Activated T-cell treated with anti-CD3 and anti-CD28 coated beads for 1 hour (primary cell): ENCODE data around the gene FGF18.
"Not testable (repeated sequence)": the region's sequence is repeated elsewhere in the genome, so short reads cannot be mapped to it uniquely, and the experiment has no call there.

Source experiments
- DNase-seq: peaks from one replicate; pipeline ENCODE4 v3.0.0-alpha.2; 2020; ENCODE audit warnings: low read depth

The FGF18 gene

GRCh38 chr5:171418982-171419687, at the start of gene FGF18:
TSS of gene FGF18 (plus strand) at chr5:171419647. CDS start at chr5:171420200, 553 bp downstream.
- DNase-seq, result no peak

GRCh38 chr5:171369898-171370297, 49.5 kb upstream of the FGF18 start:
- DNase-seq, result no peak

DNA sequence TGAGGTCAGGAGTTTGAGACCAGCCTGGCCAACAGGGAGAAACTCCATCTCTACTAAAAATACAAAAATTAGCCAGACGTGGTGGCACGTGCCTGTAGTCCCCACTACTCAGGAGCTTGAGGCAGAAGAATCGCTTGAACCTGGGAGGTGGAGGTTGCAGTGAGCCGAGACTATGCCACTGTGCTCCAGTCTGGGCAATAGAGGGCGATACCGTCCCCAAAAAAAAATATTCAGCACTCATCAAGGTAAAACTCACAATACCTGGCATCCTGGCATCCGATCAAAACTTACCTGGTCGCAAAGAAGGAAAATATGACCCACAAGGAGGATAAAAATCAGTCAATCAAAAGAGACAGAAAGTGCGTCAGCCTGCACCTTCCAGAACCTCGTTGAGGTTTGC, 48.6 kb upstream of the FGF18 start:
- not testable (repeated sequence) for DNase-seq

DNA sequence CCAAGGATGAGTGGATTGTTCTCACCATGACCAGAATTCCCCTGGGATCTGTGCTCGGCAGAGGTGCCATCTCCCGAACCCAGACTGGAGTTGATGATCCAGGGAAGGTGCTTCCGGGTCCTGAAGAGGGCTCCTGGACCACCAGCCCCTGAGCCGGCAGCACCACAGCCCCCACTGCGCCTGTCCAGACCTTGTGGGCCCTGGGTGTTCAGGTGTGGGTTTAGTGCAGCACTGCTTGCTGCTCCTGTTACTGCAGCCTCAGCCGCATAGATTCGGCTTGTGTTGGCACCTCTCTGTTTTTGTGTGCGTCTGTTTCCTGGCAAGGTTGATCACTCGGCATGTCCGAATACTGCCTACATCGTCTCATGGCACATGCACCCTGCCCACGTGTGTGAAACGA, 48.1 kb upstream of the FGF18 start:
- DNase-seq, result no peak

DNA sequence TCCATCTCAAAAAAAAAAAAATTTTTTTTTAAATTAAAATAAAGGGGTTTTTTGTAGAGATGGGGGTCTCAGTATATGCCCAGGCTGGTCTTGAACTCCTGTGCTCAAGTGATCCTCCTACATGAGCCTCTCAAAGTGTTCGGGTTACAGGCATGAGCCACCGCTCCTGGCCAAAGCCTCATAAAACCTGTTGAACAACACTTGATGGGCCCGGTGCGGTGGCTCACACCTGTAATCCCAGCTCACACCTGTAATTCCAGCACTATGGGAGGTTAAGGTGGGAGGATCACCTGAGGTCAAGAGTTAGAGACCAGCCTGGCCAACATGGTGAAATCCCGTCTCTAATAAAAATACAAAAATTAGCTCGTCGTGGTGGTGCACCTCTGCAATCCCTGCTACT, 39.5 kb upstream of the FGF18 start:
- DNase-seq, result no peak

- not testable (repeated sequence) for DNase-seq
Measured at GRCh38 chr5:171384416-171384815, 35.0 kb upstream of the FGF18 start.

DNA sequence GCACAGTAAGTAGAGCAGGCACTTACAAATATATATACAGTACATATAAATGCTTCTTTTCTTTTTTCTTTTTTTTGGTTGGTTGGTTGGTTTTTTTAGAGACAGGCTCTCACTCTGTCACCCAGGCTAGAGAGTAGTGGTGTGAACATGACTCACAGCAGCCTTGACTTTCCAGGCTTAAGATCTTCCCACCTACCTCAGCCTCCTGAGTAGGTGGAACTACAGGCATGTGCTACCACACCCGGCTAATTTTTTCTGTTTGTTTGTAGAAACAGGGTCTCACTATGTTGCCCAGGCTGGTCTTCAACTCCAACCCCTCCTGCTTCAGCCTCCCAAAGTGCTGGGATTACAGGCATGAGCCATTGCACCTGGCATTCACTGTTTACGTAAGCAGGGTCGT, 34.4 kb upstream of the FGF18 start:
- not testable (repeated sequence) for DNase-seq

- DNase-seq, result no peak
Measured at GRCh38 chr5:171386006-171386671, 33.3 kb upstream of the FGF18 start.

- no peak for DNase-seq
Measured at GRCh38 chr5:171386861-171387344, 32.5 kb upstream of the FGF18 start.

DNA sequence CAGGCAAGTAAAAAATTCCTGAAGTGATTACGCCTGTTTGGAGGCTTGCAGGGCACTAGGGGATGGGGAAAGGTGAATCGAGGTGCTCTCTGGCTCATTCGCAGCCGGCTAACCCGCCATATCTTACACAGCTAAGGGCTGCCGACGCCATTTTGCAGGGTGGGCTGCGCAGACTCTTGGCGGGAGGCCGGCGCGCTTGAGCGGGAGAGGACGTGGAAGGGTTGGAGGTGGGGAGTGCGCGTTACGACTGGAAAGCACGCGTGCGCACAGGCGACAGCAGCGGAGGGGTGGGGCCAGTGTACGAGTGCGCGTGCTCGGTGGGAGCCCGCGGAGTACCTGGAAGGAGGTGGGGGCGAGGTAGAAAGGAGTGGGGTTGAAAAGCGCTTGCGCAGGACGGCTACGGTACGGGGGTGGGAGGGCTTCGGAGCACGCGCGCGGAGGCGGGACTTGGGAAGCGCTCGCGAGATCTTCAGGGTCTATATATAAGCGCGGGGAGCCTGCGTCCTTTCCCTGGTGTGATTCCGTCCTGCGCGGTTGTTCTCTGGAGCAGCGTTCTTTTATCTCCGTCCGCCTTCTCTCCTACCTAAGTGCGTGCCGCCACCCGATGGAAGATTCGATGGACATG, 32.0 kb upstream of the FGF18 start, which contains the start of gene NPM1:
TSS of gene NPM1 (plus strand) at position 505 of the 625 bp plus-strand sequence. CDS start at position 605, 100 bp downstream.
- DNase-seq, result peak; percentile 95

- DNase-seq, result peak; percentile 72
Measured at GRCh38 chr5:171387970-171388815, 31.3 kb upstream of the FGF18 start.

- DNase-seq, result no peak
Measured at GRCh38 chr5:171388816-171389168, 30.7 kb upstream of the FGF18 start.

DNA sequence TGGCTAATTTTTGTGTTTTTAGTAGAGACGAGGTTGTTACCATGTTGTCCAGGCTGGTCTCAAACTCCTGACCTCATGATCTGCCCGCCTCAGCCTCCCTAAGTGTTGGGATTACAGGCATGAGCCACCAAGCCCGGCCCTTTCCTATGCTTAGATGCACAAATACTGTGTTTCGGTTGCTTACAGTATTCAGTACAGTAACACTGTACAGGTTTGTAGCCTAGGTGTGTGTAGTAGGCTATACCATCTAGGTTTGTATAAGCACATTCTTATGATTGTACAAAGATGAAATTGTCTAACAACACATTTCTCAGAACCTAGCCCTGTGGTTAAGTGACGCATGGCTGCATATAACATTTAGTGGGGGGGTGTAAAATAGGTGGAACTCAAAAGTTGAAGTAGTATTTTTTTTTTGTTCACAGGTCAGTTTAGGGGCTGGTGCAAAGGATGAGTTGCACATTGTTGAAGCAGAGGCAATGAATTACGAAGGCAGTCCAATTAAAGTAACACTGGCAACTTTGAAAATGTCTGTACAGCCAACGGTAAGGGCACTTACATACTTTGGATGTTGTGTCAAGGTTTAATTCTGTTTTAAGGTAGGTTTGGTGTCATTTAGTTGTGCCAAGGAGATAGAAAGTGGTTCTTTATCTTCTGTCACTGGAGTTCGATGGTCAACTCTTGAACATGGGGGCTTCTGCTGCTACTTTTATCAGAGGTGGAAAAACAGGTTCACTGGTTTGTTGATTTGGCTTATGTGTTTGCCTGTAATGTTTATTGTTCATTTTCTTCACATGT, 28.4 kb upstream of the FGF18 start:
- DNase-seq, result no peak

DNA sequence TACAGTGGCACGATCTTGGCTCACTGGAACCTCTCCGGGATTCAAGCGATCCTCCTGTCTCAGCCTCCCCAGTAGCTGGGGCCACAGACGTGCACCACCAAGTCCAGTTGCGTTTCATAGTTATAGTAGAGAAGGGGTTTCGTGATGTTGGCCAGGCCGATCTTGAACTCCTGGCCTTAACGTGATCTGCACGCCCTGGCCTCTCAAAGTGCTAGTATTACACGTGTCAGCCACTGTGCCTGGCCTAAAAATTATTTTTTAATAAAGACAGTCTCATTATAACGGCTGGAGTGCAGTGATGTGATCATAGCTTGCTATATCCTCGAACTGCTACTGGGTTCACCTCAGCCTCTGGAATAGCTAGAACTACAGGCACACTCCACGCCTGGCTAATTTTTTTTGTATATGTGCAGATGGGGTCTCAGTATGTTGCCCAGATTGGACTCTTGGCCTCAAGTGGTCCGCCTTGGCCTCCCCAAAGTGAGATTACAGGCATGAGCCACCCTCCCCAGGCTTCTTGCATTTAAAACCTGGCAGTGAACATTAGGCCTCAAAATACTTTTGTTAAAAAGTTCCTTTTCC, 27.4 kb upstream of the FGF18 start:
- DNase-seq, result no peak

GRCh38 chr5:171392585-171393159, 26.8 kb upstream of the FGF18 start:
- DNase-seq, result no peak

DNA sequence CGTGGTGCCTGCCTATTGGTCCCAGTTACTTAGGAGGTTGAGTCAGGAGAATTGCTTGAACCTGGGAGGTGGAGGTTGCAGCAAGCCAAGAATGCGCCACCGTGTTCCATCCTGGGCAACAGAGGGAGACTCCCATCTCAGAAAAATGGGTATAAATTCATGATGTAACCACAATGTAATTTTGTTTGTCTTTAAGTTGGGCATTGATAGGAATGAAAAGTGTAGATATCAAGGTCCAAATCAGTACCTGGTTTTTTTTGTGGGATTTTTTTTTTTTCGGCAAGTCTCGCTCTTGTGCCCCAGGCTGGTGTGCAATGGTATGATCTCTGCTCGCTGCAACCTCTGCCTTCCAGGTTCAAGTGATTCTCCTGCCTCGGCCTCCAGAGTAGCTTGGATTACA, 24.4 kb upstream of the FGF18 start:
- no peak for DNase-seq

DNA sequence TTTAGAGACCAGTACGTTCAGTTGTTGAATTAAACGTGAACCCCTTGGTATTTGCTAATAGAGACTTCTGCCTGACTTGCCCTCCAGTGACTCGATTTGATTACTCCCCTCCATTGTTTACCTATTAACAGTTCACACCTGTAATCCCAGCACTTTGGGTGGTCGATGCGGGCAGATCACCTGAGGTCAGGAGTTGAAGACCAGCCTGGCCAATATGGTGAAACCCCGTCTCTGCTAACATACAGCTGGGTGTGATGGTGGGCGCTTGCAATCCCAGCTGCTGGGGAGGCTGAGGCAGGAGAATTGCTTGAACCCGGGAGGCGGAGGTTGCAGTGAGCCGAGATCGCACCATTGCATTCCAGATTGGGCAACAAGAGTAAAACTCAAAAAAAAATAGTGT, 22.9 kb upstream of the FGF18 start:
- DNase-seq, result not testable (repeated sequence)

DNA sequence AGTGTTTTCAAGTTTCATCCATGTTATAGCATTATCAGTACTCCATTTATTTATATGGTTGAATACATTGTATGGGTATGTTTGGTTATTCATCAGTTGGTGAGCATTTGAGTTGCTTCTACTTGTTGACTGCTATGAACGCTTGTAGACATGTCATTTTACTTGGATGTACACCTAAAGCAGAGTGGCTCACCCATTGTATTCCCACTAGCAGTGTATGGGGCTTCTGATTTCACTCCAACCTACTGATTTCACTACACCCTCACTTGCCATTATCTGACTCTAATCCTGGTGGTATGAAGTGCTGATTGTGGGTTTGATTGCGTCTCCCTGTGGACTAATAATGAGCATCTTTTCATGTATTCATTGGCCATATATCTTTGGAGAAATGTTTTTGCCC, 22.3 kb upstream of the FGF18 start:
- DNase-seq, result no peak

DNA sequence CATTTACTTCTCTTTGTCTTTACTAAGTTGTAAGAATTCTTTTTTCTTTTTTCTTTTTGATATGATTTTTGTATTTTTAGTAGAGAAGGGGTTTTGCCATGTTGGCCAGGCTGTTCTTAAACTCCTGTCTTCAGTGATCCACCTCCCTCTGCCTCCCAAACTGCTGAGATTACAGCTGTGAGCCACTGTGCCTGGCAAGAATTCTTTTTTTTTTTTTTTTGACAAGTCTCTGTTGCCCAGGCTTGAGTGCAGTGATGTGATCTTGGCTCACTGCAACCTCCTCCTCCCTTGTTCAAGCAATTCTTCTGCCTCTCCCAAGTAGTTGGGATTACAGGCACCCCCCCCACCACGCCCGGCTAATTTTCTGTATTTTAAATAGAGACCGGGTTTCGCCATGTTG, 21.8 kb upstream of the FGF18 start:
- DNase-seq, result no peak

- not testable (repeated sequence) for DNase-seq
Measured at GRCh38 chr5:171398660-171399059, 20.8 kb upstream of the FGF18 start.

GRCh38 chr5:171400169-171400568, 19.3 kb upstream of the FGF18 start:
- no peak for DNase-seq
